ENCODE measurements around the gene BCAS3.

GRCh38 chr17:61239953-61240352 lies 562.3 kb downstream of the BCAS3 start:
- no peak for TF ChIP-seq EZH2 (IDR thresholded peaks at IDR 0.05; ENCODE audit: borderline replicate concordance, insufficient read depth, low read depth, low read length, poor library complexity, severe bottlenecking)
- no peak for TF ChIP-seq CTCF (IDR thresholded peaks at IDR 0.05)
